Measurements from ENCODE around the gene CLDN5.

DNA sequence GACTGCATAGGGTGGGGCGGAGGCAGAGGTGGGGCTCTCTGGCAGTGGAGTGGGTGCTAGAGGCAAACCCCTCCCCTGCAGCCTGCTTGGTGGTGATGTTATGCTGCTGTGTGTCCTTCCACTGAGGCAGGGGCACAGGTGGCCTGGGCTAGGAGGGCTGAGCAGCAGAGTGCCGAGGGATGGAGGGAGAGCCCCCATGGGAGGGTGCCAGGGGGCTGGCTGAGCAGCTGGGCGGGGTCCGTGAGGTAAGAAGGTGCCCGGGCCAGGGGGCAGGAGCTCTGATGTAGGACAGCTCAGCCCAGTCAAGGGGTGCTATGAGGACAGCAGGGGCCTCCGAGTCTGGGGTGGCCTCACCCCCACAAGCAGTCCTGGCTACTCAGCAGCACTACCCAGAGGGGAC is 4.2 kb downstream of the CLDN5 start:
- TF ChIP-seq, protein P1, sequence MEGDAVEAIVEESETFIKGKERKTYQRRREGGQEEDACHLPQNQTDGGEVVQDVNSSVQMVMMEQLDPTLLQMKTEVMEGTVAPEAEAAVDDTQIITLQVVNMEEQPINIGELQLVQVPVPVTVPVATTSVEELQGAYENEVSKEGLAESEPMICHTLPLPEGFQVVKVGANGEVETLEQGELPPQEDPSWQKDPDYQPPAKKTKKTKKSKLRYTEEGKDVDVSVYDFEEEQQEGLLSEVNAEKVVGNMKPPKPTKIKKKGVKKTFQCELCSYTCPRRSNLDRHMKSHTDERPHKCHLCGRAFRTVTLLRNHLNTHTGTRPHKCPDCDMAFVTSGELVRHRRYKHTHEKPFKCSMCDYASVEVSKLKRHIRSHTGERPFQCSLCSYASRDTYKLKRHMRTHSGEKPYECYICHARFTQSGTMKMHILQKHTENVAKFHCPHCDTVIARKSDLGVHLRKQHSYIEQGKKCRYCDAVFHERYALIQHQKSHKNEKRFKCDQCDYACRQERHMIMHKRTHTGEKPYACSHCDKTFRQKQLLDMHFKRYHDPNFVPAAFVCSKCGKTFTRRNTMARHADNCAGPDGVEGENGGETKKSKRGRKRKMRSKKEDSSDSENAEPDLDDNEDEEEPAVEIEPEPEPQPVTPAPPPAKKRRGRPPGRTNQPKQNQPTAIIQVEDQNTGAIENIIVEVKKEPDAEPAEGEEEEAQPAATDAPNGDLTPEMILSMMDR (IDR thresholded peaks at IDR 0.05): no peak
- no peak for TF ChIP-seq POLR2A (IDR thresholded peaks at IDR 0.05)
